Gastroesophageal sphincter (tissue), 3 donors: ENCODE results near the gene HYAL1.

Experiments used
- CTCF ChIP-seq, 4 experiments: fragments of 200-600 bp in 2 of 4; fragments of 450-650 bp in 2 of 4; sonication (generic) in 1 of 4; IDR thresholded peaks; one replicate each; pipeline ENCODE4 v1.5.1; 2017 to 2019; ENCODE audit warnings: antibody characterized with exemption in 4 of 4, mild to moderate bottlenecking in 2 of 4, moderate library complexity in 2 of 4
- EP300 ChIP-seq: sonication (generic); formaldehyde crosslinking; IDR thresholded peaks from one replicate; pipeline ENCODE4 v1.6.1; 2017; ENCODE audit warnings: antibody characterized with exemption, mild to moderate bottlenecking
- POLR2A ChIP-seq, 2 donors: fragments of 450-650 bp; IDR thresholded peaks; one replicate each; pipeline ENCODE4 v1.6.1; 2017; ENCODE audit warnings: antibody characterized with exemption in 2 of 2, mild to moderate bottlenecking in 2 of 2, moderate library complexity in 1 of 2
- POLR2AphosphoS5 ChIP-seq: sonication (generic); formaldehyde crosslinking; IDR thresholded peaks from one replicate; pipeline ENCODE4 v1.6.1; 2017; ENCODE audit warnings: antibody characterized with exemption

- TF ChIP-seq CTCF (IDR thresholded peaks at IDR 0.05) (no peak), POLR2AphosphoS5 (no peak), POLR2A (IDR thresholded peaks at IDR 0.05) (no peak), EP300 (no peak)
These were observed 1.0 kb downstream of the HYAL1 start for GRCh38 chr3:50302095-50303012.
